Measurements from ENCODE around the gene CEBPA. TPM values are rescaled to one million over a fixed set of nuclear protein-coding genes. Genes with fewer than 3 reads are reported as not detected.
A peak's percentile ranks its signal among the peaks of the same experiment; 100 is the strongest.

The CEBPA gene
- total and polyA plus RNA-seq, 4 donors: 32.9 to 112 (median 82.7) TPM

DNA sequence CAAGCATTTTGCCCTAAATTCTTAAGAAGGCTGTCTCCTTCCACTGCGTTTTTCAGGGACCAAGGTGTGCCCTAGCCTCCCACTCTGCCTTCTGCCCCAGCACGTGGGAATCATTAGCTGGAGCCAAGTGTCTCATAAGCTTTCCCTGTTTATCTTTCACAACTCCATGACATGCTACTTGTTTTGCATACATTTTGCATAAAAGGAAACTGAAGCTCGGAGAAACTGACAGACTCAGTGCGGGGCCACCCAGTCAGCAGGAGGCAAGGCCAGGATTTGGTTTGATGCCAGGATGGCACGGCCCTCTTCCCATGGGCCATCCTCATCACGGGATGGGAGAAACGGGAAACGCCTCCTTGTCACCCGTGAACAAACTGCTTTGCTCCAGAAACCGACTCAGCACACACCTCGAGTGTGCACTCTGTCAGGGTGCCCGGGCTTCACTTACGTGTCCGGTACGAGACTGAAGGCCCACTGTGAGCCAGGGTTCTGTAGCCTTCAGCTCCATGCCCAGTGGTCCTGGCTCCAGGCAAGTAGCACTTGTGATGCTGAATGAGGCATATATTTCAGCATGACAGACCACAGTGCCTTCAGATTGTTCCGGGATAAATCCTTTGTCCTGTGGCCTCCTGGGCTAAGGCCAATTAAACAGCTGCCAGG is 9.6 kb downstream of the CEBPA start:
- Histone ChIP-seq H3K36me3 (ENCODE audit: control insufficient read depth in 4 of 4, insufficient read depth in 3 of 4, low read depth in 1 of 4, low read length in 3 of 4) (no peaks in the 10 kb centered on the region), H3K9me3 (ENCODE audit: control insufficient read depth in 4 of 4, low read length in 3 of 4) (no peaks in the 10 kb centered on the region), H3K4me1 (ENCODE audit: control insufficient read depth in 4 of 4, insufficient read depth in 4 of 4, low read length in 3 of 4) (peaks cover 17 to 57% (median 38%) of the 10 kb centered on the region in 4 donors), H3K27me3 (ENCODE audit: control insufficient read depth in 4 of 4, insufficient read depth in 4 of 4, low read length in 3 of 4) (no peaks in the 10 kb centered on the region), H3K27ac (ENCODE audit: low read depth in 1 of 2, low read length in 2 of 2) (peak overlapping the region; percentile 96 to 97), H3K4me3 (ENCODE audit: low read depth in 1 of 3, low read length in 3 of 3) (peak overlapping the region in 1 of 3 donors; percentile 12), H3K9ac (ENCODE audit: low read depth in 1 of 2, low read length in 2 of 2) (peak overlapping the region; percentile 64 to 93)
- peak; percentile 59 for TF ChIP-seq MAX (IDR thresholded peaks at IDR 0.05)
- TF ChIP-seq RXRA (IDR thresholded peaks at IDR 0.05): peak in 1 of 2 donors; percentile 84
- no peak for TF ChIP-seq HNF4G (IDR thresholded peaks at IDR 0.05)
- TF ChIP-seq RAD21 (IDR thresholded peaks at IDR 0.05): peak in 1 of 2 donors; percentile 40
- TF ChIP-seq FOXA1 (IDR thresholded peaks at IDR 0.05): peak; percentile 69
- TF ChIP-seq, protein P1, sequence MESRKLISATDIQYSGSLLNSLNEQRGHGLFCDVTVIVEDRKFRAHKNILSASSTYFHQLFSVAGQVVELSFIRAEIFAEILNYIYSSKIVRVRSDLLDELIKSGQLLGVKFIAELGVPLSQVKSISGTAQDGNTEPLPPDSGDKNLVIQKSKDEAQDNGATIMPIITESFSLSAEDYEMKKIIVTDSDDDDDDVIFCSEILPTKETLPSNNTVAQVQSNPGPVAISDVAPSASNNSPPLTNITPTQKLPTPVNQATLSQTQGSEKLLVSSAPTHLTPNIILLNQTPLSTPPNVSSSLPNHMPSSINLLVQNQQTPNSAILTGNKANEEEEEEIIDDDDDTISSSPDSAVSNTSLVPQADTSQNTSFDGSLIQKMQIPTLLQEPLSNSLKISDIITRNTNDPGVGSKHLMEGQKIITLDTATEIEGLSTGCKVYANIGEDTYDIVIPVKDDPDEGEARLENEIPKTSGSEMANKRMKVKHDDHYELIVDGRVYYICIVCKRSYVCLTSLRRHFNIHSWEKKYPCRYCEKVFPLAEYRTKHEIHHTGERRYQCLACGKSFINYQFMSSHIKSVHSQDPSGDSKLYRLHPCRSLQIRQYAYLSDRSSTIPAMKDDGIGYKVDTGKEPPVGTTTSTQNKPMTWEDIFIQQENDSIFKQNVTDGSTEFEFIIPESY (IDR thresholded peaks at IDR 0.05): no peak
- TF ChIP-seq SP1 (IDR thresholded peaks at IDR 0.05): peak; percentile 46
- TF ChIP-seq FOXA2 (IDR thresholded peaks at IDR 0.05): peak; percentile 82
- no peak for TF ChIP-seq TAF1 (conservative IDR thresholded peaks at IDR 0.05)
- peak in 1 of 2 donors; percentile 70 for TF ChIP-seq HNF4A (conservative IDR thresholded peaks at IDR 0.05)
- DNase-seq (ENCODE audit: low spot score): no peak
- 20% methylated on average over 16 of the region's 16 CpGs for WGBS

GRCh38 chr19:33291623-33292534 is 10.5 kb downstream of the CEBPA start:
- Histone ChIP-seq H3K9ac (ENCODE audit: low read depth in 1 of 2, low read length in 2 of 2) (peak overlapping the region in 1 of 2 donors; percentile 70), H3K27ac (ENCODE audit: low read depth in 1 of 2, low read length in 2 of 2) (peak overlapping the region; percentile 96 to 97), H3K27me3 (ENCODE audit: control insufficient read depth in 4 of 4, insufficient read depth in 4 of 4, low read length in 3 of 4) (no peaks in the 10 kb centered on the region), H3K4me1 (ENCODE audit: control insufficient read depth in 4 of 4, insufficient read depth in 4 of 4, low read length in 3 of 4) (peaks cover 17 to 58% (median 40%) of the 10 kb centered on the region in 4 donors), H3K9me3 (ENCODE audit: control insufficient read depth in 4 of 4, low read length in 3 of 4) (no peaks in the 10 kb centered on the region), H3K4me3 (ENCODE audit: low read depth in 1 of 3, low read length in 3 of 3) (no peak overlapping the region), H3K36me3 (ENCODE audit: control insufficient read depth in 4 of 4, insufficient read depth in 3 of 4, low read depth in 1 of 4, low read length in 3 of 4) (no peaks in the 10 kb centered on the region)
- TF ChIP-seq FOXA1 (IDR thresholded peaks at IDR 0.05) (no peak), GABPA (IDR thresholded peaks at IDR 0.05 in 1 of 2, conservative IDR thresholded peaks at IDR 0.05 in 1 of 2) (no peak), TAF1 (conservative IDR thresholded peaks at IDR 0.05) (no peak), SP1 (IDR thresholded peaks at IDR 0.05) (peak; percentile 12)
- no peak for DNase-seq (ENCODE audit: low spot score)
- 63% methylated on average over 15 of the region's 15 CpGs for WGBS

GRCh38 chr19:33290956-33291622 is 11.2 kb downstream of the CEBPA start:
- Histone ChIP-seq H3K9me3 (ENCODE audit: control insufficient read depth in 4 of 4, low read length in 3 of 4) (no peaks in the 10 kb centered on the region), H3K36me3 (ENCODE audit: control insufficient read depth in 4 of 4, insufficient read depth in 3 of 4, low read depth in 1 of 4, low read length in 3 of 4) (no peaks in the 10 kb centered on the region), H3K27me3 (ENCODE audit: control insufficient read depth in 4 of 4, insufficient read depth in 4 of 4, low read length in 3 of 4) (no peaks in the 10 kb centered on the region), H3K4me3 (ENCODE audit: low read depth in 1 of 3, low read length in 3 of 3) (no peak overlapping the region), H3K4me1 (ENCODE audit: control insufficient read depth in 4 of 4, insufficient read depth in 4 of 4, low read length in 3 of 4) (peaks cover 22 to 66% (median 47%) of the 10 kb centered on the region in 4 donors), H3K9ac (ENCODE audit: low read depth in 1 of 2, low read length in 2 of 2) (no peak overlapping the region), H3K27ac (ENCODE audit: low read depth in 1 of 2, low read length in 2 of 2) (peak overlapping the region; percentile 96 to 97)
- whole genome bisulfite sequencing: 78% methylated on average over 14 of the region's 14 CpGs
- TF ChIP-seq FOXA2 (IDR thresholded peaks at IDR 0.05) (no peak), HNF4G (IDR thresholded peaks at IDR 0.05) (no peak), RAD21 (IDR thresholded peaks at IDR 0.05) (no peak)
- DNase-seq (ENCODE audit: low spot score): no peak

Data from liver (tissue), 9 donors.